IMR-90 (cell line): Measurements from ENCODE around the gene CHST8. TPM values are rescaled to one million over a fixed set of nuclear protein-coding genes. Genes with fewer than 3 reads are reported as not detected.

Experiments used
- ATAC-seq: fragments of 200-7000 bp; cut with Tn5 transposase; 2 replicates; pipeline ENCODE4 v1.9.1; 2020; ENCODE audit warnings: low read depth, mild to moderate bottlenecking, moderate library complexity
- BruUV-seq: library from RNA; stranded (reverse); fragments of 400-500 nt; replicated peaks from 2 replicates; lab custom pipeline; 2021; lab: Mats Ljungman, UMichigan
- CTCF ChIA-PET: fragments of 300-600 bp; formaldehyde crosslinking; extraction: SDS; loops from one replicate; lab custom pipeline; 2021; ENCODE audit warnings: antibody characterized with exemption; lab: Yijun Ruan, JAX
- POLR2A ChIA-PET: fragments of 300-600 bp; sonication (Branson Sonifier 250); formaldehyde crosslinking; loops from one replicate; lab custom pipeline; 2022; ENCODE audit warnings: antibody characterized with exemption; ENCODE audit not compliant: unreplicated experiment; lab: Charles Lee
- DNase-seq: peaks from one replicate; pipeline ENCODE4 v3.0.0; 2013
- H2AFZ ChIP-seq: replicated peaks from 2 replicates; pipeline ENCODE3; 2013; ENCODE audit warnings: low read length, mild to moderate bottlenecking; ENCODE audit not compliant: poor library complexity
- H2AK5ac ChIP-seq: 2 replicates; pipeline ENCODE4 v1.6.1; 2013; ENCODE audit warnings: low read depth, low read length, inconsistent platforms
- H2AK9ac ChIP-seq: replicated peaks from 2 replicates; pipeline ENCODE3; 2013; ENCODE audit warnings: mild to moderate bottlenecking, low read depth, low read length, moderate library complexity; ENCODE audit not compliant: poor library complexity
- H2BK120ac ChIP-seq: 2 replicates; pipeline ENCODE4 v1.6.1; 2013; ENCODE audit warnings: low read depth, low read length, inconsistent platforms
- H2BK15ac ChIP-seq: 3 replicates; pipeline ENCODE4 v1.6.1; 2013; ENCODE audit warnings: low read depth, low read length, inconsistent platforms
- H2BK20ac ChIP-seq: 2 replicates; pipeline ENCODE4 v1.6.1; 2013; ENCODE audit warnings: low read depth, mild to moderate bottlenecking, inconsistent platforms, low read length, moderate library complexity
- H2BK5ac ChIP-seq: 2 replicates; pipeline ENCODE4 v1.6.1; 2013; ENCODE audit warnings: mild to moderate bottlenecking, low read depth, low read length, inconsistent platforms; ENCODE audit not compliant: poor library complexity, severe bottlenecking
- H3K14ac ChIP-seq: replicated peaks from 2 replicates; pipeline ENCODE4 v1.6.1; 2013; ENCODE audit warnings: low read depth, low read length, inconsistent platforms
- H3K18ac ChIP-seq: 2 replicates; pipeline ENCODE4 v1.6.1; 2013; ENCODE audit warnings: low read depth, low read length, control low read depth
- H3K23ac ChIP-seq: 2 replicates; pipeline ENCODE4 v1.6.1; 2013; ENCODE audit warnings: low read depth, low read length, inconsistent platforms
- H3K27ac ChIP-seq: 2 replicates; pipeline ENCODE4 v1.5.1; 2013; ENCODE audit warnings: mild to moderate bottlenecking, control low read depth, low read length; ENCODE audit not compliant: insufficient read depth
- H3K27me3 ChIP-seq: 2 replicates; pipeline ENCODE4 v1.6.1; 2013; ENCODE audit warnings: low read length; ENCODE audit not compliant: control insufficient read depth, insufficient read depth
- H3K36me3 ChIP-seq: 2 replicates; pipeline ENCODE4 v1.6.1; 2013; ENCODE audit warnings: low read length, mixed read lengths; ENCODE audit not compliant: control insufficient read depth, insufficient read depth
- H3K4ac ChIP-seq: 2 replicates; pipeline ENCODE4 v1.6.1; 2013; ENCODE audit warnings: low read depth, low read length, inconsistent platforms
- H3K4me1 ChIP-seq: 2 replicates; pipeline ENCODE4 v1.6.1; 2013; ENCODE audit warnings: low read length, mixed read lengths; ENCODE audit not compliant: control insufficient read depth, insufficient read depth
- H3K4me2 ChIP-seq: 2 replicates; pipeline ENCODE4 v1.6.1; 2013; ENCODE audit warnings: low read depth, mild to moderate bottlenecking, control low read depth, low read length, moderate library complexity
- H3K4me3 ChIP-seq: 2 replicates; pipeline ENCODE4 v1.5.1; 2013; ENCODE audit warnings: low read depth, mild to moderate bottlenecking, control low read depth, low read length, moderate library complexity; ENCODE audit not compliant: insufficient read depth
- H3K56ac ChIP-seq: 2 replicates; pipeline ENCODE4 v1.6.1; 2013; ENCODE audit warnings: low read length, inconsistent platforms; ENCODE audit not compliant: insufficient read depth; ENCODE audit errors: extremely low read depth
- H3K79me1 ChIP-seq, 2 experiments: 2 replicates each; pipeline ENCODE4 v1.6.1; 2013; ENCODE audit warnings: low read length in 2 of 2, inconsistent platforms in 1 of 2, low read depth in 1 of 2
- H3K9ac ChIP-seq: 2 replicates; pipeline ENCODE4 v1.6.1; 2013; ENCODE audit warnings: low read depth, low read length, control low read depth
- H3K9me1 ChIP-seq: 2 replicates; pipeline ENCODE4 v1.6.1; 2013; ENCODE audit warnings: low read length, inconsistent platforms; ENCODE audit not compliant: insufficient read depth
- H3K9me3 ChIP-seq: 2 replicates; pipeline ENCODE4 v1.6.1; 2013; ENCODE audit warnings: low read length; ENCODE audit not compliant: control insufficient read depth, insufficient read depth
- H4K20me1 ChIP-seq: 2 replicates; pipeline ENCODE4 v1.6.1; 2013; ENCODE audit warnings: low read length, inconsistent platforms; ENCODE audit not compliant: insufficient read depth
- H4K5ac ChIP-seq: 2 replicates; pipeline ENCODE4 v1.6.1; 2013; ENCODE audit warnings: mild to moderate bottlenecking, low read depth, low read length, control low read depth
- H4K8ac ChIP-seq, 2 experiments: 2 replicates each; pipeline ENCODE4 v1.6.1; 2013; ENCODE audit warnings: low read depth in 2 of 2, low read length in 2 of 2, control low read depth in 1 of 2, inconsistent platforms in 1 of 2
- H4K91ac ChIP-seq: 2 replicates; pipeline ENCODE4 v1.6.1; 2013; ENCODE audit warnings: low read depth, low read length, inconsistent platforms; ENCODE audit not compliant: insufficient read depth
- CTCF ChIP-seq: conservative IDR thresholded peaks from 2 replicates; pipeline ENCODE4 v1.5.1; 2012; ENCODE audit warnings: mild to moderate bottlenecking, low read depth, low read length, improper control_type of control experiment
- MAFK ChIP-seq: IDR thresholded peaks from 2 replicates; pipeline ENCODE4 v1.6.1; 2012; ENCODE audit warnings: low read depth, low read length, improper control_type of control experiment
- MAZ ChIP-seq: IDR thresholded peaks from 2 replicates; pipeline ENCODE4 v1.6.1; 2012; ENCODE audit warnings: low read depth, mild to moderate bottlenecking, low read length, improper control_type of control experiment, moderate library complexity, borderline replicate concordance
- MXI1 ChIP-seq: IDR thresholded peaks from 2 replicates; pipeline ENCODE4 v1.6.1; 2012; ENCODE audit warnings: low read depth, mild to moderate bottlenecking, low read length, moderate library complexity, borderline replicate concordance
- WGBS, 2 experiments: methylation state at CpG; one replicate each; pipeline versions ENCODE4 v1.1.5 to v1.1.7; 2013; ENCODE audit warnings: missing lambda C conversion rate in 2 of 2; ENCODE audit not compliant: insufficient read length in 1 of 2; ENCODE audit errors: extremely low coverage in 2 of 2; 5-methylcytosine and 5-hydroxymethylcytosine counted together
- dilution Hi-C: fragments of 300-500 bp; cut with HindIII; formaldehyde crosslinking; loops from one replicate; pipeline ENCODE4 v1.14.3; 2018; ENCODE audit warnings: low sequenced_read_pairs; ENCODE audit not compliant: unreplicated experiment
- in situ Hi-C: fragments of 300-500 bp; cut with MboI; formaldehyde crosslinking; loops from 3 replicates; pipeline ENCODE4 v1.14.3; 2019; ENCODE audit warnings: low sequenced_read_pairs, inconsistent platforms, mixed read lengths
- intact Hi-C: fragments of 100-400 bp; cut with micrococcal nuclease; formaldehyde crosslinking; loops from 2 replicates; pipeline ENCODE4 v1.10.0; 2022
- polyA plus RNA-seq, 3 experiments: library from polyadenylated mRNA; depleted of rRNA; stranded (reverse); fragments of >200 nt; gene quantifications; 2 replicates each; pipeline ENCODE4 v1.2.3, GENCODE V29; 2012; ENCODE audit warnings: low replicate concordance in 1 of 3
- total RNA-seq: library from RNA; depleted of rRNA; stranded (reverse); fragments of >200 nt; gene quantifications from 2 replicates; pipeline ENCODE4 v1.2.3, GENCODE V29; 2012

CHST8 gene
- total and polyA plus RNA-seq, 2 of the 4 experiments (the other 2 are of a cell fraction): not detected

- Histone ChIP-seq H3K9ac (no peak overlapping the region), H3K9me1 (no peaks in the 10 kb centered on the region), H2AK5ac (no peak overlapping the region), H2BK5ac (no peak overlapping the region), H2AK9ac (no peak overlapping the region), H4K91ac (no peak overlapping the region), H3K27ac (no peak overlapping the region), H3K79me1 (no peaks in the 10 kb centered on the region), H3K4ac (no peak overlapping the region), H3K4me2 (no peak overlapping the region), H2BK20ac (no peak overlapping the region), H3K23ac (no peak overlapping the region), H2AFZ (no peak overlapping the region), H3K14ac (no peak overlapping the region), H4K20me1 (no peaks in the 10 kb centered on the region), H4K5ac (no peak overlapping the region), H3K9me3 (no peaks in the 10 kb centered on the region), H3K56ac (no peak overlapping the region), H4K8ac (no peak overlapping the region), H3K4me1 (no peaks in the 10 kb centered on the region), H2BK15ac (no peak overlapping the region), H3K36me3 (no peaks in the 10 kb centered on the region), H3K27me3 (no peaks in the 10 kb centered on the region), H2BK120ac (no peak overlapping the region), H3K18ac (no peak overlapping the region), H3K4me3 (no peak overlapping the region)
- WGBS, 2 experiments: no CpG with 5 or more reads among the region's 8 CpGs
- in situ Hi-C loops: no loop called here
- no peak for DNase-seq
- intact Hi-C loops: no loop called here
- ChIA-PET CTCF (interaction anchor here (1.0 kb wide), 1 partner anchor 32 kb away, joined by 3 read pairs; no protein-coding TSS in a partner anchor), POLR2A (no interaction called here)
- ATAC-seq: no peak
- dilution Hi-C loops: no loop called here
- BruUV-seq: no TSS peak
- TF ChIP-seq MAFK: no peak
- TF ChIP-seq MXI1: no peak
- no peak for TF ChIP-seq MAZ
- no peak for TF ChIP-seq CTCF
Observed at GRCh38 chr19:33746159-33746558, 124.4 kb downstream of the CHST8 start.
